ENCODE results near the gene KLK7.
"Not testable (repeated sequence)": the region's sequence is repeated elsewhere in the genome, so short reads cannot be mapped to it uniquely, and the experiment has no call there.

KLK7 gene

GRCh38 chr19:50974702-50975556 is 8.8 kb downstream of the KLK7 start:
- CTCF ChIA-PET = no interaction called here
- TF ChIP-seq FOXM1 (IDR thresholded peaks at IDR 0.05; ENCODE audit: borderline replicate concordance) (no peak), ELF4 (IDR thresholded peaks at IDR 0.05) (no peak), CTBP1 (IDR thresholded peaks at IDR 0.05; ENCODE audit: borderline replicate concordance) (no peak), ARNT (IDR thresholded peaks at IDR 0.05) (no peak), L3MBTL2 (conservative IDR thresholded peaks at IDR 0.05) (no peak), FOXA1 (IDR thresholded peaks at IDR 0.05) (no peak)
- POLR2A ChIA-PET = no interaction called here
- DNase-seq (ENCODE audit: extremely low spot score) = no peak

GRCh38 chr19:50972795-50973376 is 10.8 kb downstream of the KLK7 start:
- DNase-seq (ENCODE audit: extremely low spot score) = no peak
- no peak for TF ChIP-seq LEF1 (IDR thresholded peaks at IDR 0.05; ENCODE audit: borderline replicate concordance)
- no peak for TF ChIP-seq SP1 (IDR thresholded peaks at IDR 0.05)
- TF ChIP-seq NFRKB (IDR thresholded peaks at IDR 0.05) = no peak
- TF ChIP-seq L3MBTL2 (conservative IDR thresholded peaks at IDR 0.05) = no peak
- no peak for TF ChIP-seq ZNF384 (IDR thresholded peaks at IDR 0.05)
- no peak for TF ChIP-seq FOXA1 (IDR thresholded peaks at IDR 0.05)
- TF ChIP-seq ELF4 (IDR thresholded peaks at IDR 0.05) = no peak
- no peak for TF ChIP-seq PKNOX1 (IDR thresholded peaks at IDR 0.05)
- TF ChIP-seq BHLHE40 (IDR thresholded peaks at IDR 0.05; ENCODE audit: borderline replicate concordance) = no peak
- no peak for TF ChIP-seq TARDBP (IDR thresholded peaks at IDR 0.05)
- no peak for TF ChIP-seq HDGF (IDR thresholded peaks at IDR 0.05; ENCODE audit: borderline replicate concordance)
- no peak for TF ChIP-seq FOXM1 (IDR thresholded peaks at IDR 0.05; ENCODE audit: borderline replicate concordance)
- no peak for TF ChIP-seq ARNT (IDR thresholded peaks at IDR 0.05)
- no peak for TF ChIP-seq CTBP1 (IDR thresholded peaks at IDR 0.05; ENCODE audit: borderline replicate concordance)
- no peak for TF ChIP-seq FOXK2 (IDR thresholded peaks at IDR 0.05)
- ChIA-PET POLR2A (no interaction called here), CTCF (no interaction called here)

GRCh38 chr19:50969810-50970209 is 13.9 kb downstream of the KLK7 start:
- POLR2A ChIA-PET; CTCF ChIA-PET; DNase-seq (ENCODE audit: extremely low spot score): not testable (repeated sequence)

- DNase-seq (ENCODE audit: extremely low spot score) = no peak
- POLR2A ChIA-PET = no interaction called here
- no peak for TF ChIP-seq ELF4 (IDR thresholded peaks at IDR 0.05)
- TF ChIP-seq SP1 (IDR thresholded peaks at IDR 0.05) = no peak
- TF ChIP-seq HDGF (IDR thresholded peaks at IDR 0.05; ENCODE audit: borderline replicate concordance) = no peak
- TF ChIP-seq SUZ12 (IDR thresholded peaks at IDR 0.05) = no peak
- TF ChIP-seq FOXK2 (IDR thresholded peaks at IDR 0.05) = no peak
- TF ChIP-seq NFRKB (IDR thresholded peaks at IDR 0.05) = no peak
- TF ChIP-seq TARDBP (IDR thresholded peaks at IDR 0.05) = no peak
- no peak for TF ChIP-seq ZNF384 (IDR thresholded peaks at IDR 0.05)
- CTCF ChIA-PET = no interaction called here
Measured at GRCh38 chr19:50969413-50969760, 14.3 kb downstream of the KLK7 start, which contains the start of gene KLK6. KLK6 (minus strand) TSS chr19:50969591; CDS start chr19:50968104, 1,487 bp downstream.

GRCh38 chr19:50968716-50969412 is 14.9 kb downstream of the KLK7 start:
- DNase-seq (ENCODE audit: extremely low spot score) = no peak
- ChIA-PET CTCF (no interaction called here), POLR2A (no interaction called here)
- TF ChIP-seq BHLHE40 (IDR thresholded peaks at IDR 0.05; ENCODE audit: borderline replicate concordance) = no peak
- TF ChIP-seq FOXA1 (IDR thresholded peaks at IDR 0.05) = no peak
- TF ChIP-seq ELF4 (IDR thresholded peaks at IDR 0.05) = no peak
- no peak for TF ChIP-seq L3MBTL2 (conservative IDR thresholded peaks at IDR 0.05)
- no peak for TF ChIP-seq PKNOX1 (IDR thresholded peaks at IDR 0.05)
- no peak for TF ChIP-seq TARDBP (IDR thresholded peaks at IDR 0.05)
- TF ChIP-seq FOXK2 (IDR thresholded peaks at IDR 0.05) = no peak
- no peak for TF ChIP-seq NFRKB (IDR thresholded peaks at IDR 0.05)
- no peak for TF ChIP-seq CTBP1 (IDR thresholded peaks at IDR 0.05; ENCODE audit: borderline replicate concordance)
- TF ChIP-seq HDGF (IDR thresholded peaks at IDR 0.05; ENCODE audit: borderline replicate concordance) = no peak
- TF ChIP-seq SP1 (IDR thresholded peaks at IDR 0.05) = no peak
- no peak for TF ChIP-seq LEF1 (IDR thresholded peaks at IDR 0.05; ENCODE audit: borderline replicate concordance)
- no peak for TF ChIP-seq ARNT (IDR thresholded peaks at IDR 0.05)
- no peak for TF ChIP-seq FOXM1 (IDR thresholded peaks at IDR 0.05; ENCODE audit: borderline replicate concordance)
- no peak for TF ChIP-seq ZNF384 (IDR thresholded peaks at IDR 0.05)
- TF ChIP-seq SUZ12 (IDR thresholded peaks at IDR 0.05) = no peak

GRCh38 chr19:50967929-50968715 is 15.6 kb downstream of the KLK7 start:
- POLR2A ChIA-PET = no interaction called here
- DNase-seq (ENCODE audit: extremely low spot score) = no peak
- CTCF ChIA-PET = no interaction called here
- TF ChIP-seq LEF1 (IDR thresholded peaks at IDR 0.05; ENCODE audit: borderline replicate concordance) (no peak), HDGF (IDR thresholded peaks at IDR 0.05; ENCODE audit: borderline replicate concordance) (no peak), ARNT (IDR thresholded peaks at IDR 0.05) (no peak), FOXA1 (IDR thresholded peaks at IDR 0.05) (no peak), SUZ12 (IDR thresholded peaks at IDR 0.05) (no peak), CTBP1 (IDR thresholded peaks at IDR 0.05; ENCODE audit: borderline replicate concordance) (no peak), BHLHE40 (IDR thresholded peaks at IDR 0.05; ENCODE audit: borderline replicate concordance) (no peak), L3MBTL2 (conservative IDR thresholded peaks at IDR 0.05) (no peak), SP1 (IDR thresholded peaks at IDR 0.05) (no peak), NFRKB (IDR thresholded peaks at IDR 0.05) (no peak)
